ENCODE measurements around the gene NUP210L.

Gene NUP210L

GRCh38 chr1:154154534-154155191 is at the start of gene NUP210L:
Gene NUP210L, minus strand, starts transcription at chr1:154155073.
- H3K4me1 Mint-ChIP-seq (ENCODE audit: low read depth), result peaks cover 66% of the 10 kb centered on the region
- no peaks in the 10 kb centered on the region for H3K27me3 Mint-ChIP-seq
- H3K27ac Mint-ChIP-seq, result peak within 1 kb of the TSS; percentile 84
- no peak for DNase-seq
- peaks cover 3% of the 10 kb centered on the region for H3K9me3 Mint-ChIP-seq
- H3K4me3 Mint-ChIP-seq, result no peak within 1 kb of the TSS
- H3K36me3 Mint-ChIP-seq (ENCODE audit: low read depth), result peaks cover 65% of the 10 kb centered on the region

- Mint-ChIP-seq H3K27ac (no peak overlapping the region), H3K36me3 (ENCODE audit: low read depth) (no peaks in the 10 kb centered on the region), H3K4me3 (no peak overlapping the region), H3K27me3 (no peaks in the 10 kb centered on the region), H3K9me3 (no peaks in the 10 kb centered on the region), H3K4me1 (ENCODE audit: low read depth) (no peaks in the 10 kb centered on the region)
- peak; percentile 20 for DNase-seq
Observed at GRCh38 chr1:154199563-154199879, 44.6 kb upstream of the NUP210L start.

DNA sequence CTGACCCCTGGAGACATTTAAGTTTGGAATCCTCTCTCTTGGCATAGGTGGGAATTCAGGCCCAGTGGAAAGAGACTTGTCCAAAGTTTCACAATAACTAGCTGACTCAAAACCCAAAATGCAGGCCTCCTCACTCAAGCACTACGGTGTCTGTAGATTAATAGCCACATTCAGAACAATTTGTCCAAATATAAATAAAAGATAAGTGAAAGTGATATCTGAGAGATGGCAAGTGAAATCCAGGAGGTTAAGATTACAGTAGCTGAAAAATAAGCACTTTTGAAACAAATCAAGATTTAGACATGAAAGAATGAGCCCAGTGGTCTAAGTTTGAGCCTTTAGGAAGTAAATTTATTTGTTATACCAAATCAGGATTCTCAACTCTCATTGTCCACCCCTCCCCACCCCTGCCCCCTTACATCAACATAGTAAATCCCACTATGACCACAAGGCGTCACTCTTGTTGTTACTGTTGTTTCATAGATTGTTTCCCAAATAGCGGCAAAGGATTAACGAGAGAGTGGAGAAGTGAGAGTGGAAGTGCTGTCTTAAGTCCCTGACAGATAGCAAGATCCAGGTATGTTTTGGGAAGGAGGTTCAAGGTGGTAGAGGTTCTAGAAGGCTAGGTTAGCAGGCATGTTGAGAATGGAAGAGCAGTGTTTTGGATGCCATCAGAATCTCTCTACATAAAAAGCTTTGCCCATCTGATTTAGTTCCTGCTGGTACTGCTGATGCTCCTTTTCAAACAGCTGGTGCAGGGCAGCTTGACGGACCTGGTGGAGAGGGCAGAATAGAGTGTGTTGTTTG is 44.1 kb upstream of the NUP210L start:
- peaks cover 3% of the 10 kb centered on the region for H3K27me3 Mint-ChIP-seq
- no peak overlapping the region for H3K27ac Mint-ChIP-seq
- H3K4me3 Mint-ChIP-seq, result no peak overlapping the region
- DNase-seq, result no peak
- no peaks in the 10 kb centered on the region for H3K4me1 Mint-ChIP-seq (ENCODE audit: low read depth)
- no peaks in the 10 kb centered on the region for H3K36me3 Mint-ChIP-seq (ENCODE audit: low read depth)
- H3K9me3 Mint-ChIP-seq, result no peaks in the 10 kb centered on the region

GRCh38 chr1:154193821-154194220 is 38.9 kb upstream of the NUP210L start:
- Mint-ChIP-seq H3K4me3 (no peak overlapping the region), H3K27me3 (peaks cover 10% of the 10 kb centered on the region), H3K4me1 (ENCODE audit: low read depth) (peaks cover 3% of the 10 kb centered on the region), H3K36me3 (ENCODE audit: low read depth) (no peaks in the 10 kb centered on the region), H3K9me3 (no peaks in the 10 kb centered on the region), H3K27ac (no peak overlapping the region)
- no peak for DNase-seq

DNA sequence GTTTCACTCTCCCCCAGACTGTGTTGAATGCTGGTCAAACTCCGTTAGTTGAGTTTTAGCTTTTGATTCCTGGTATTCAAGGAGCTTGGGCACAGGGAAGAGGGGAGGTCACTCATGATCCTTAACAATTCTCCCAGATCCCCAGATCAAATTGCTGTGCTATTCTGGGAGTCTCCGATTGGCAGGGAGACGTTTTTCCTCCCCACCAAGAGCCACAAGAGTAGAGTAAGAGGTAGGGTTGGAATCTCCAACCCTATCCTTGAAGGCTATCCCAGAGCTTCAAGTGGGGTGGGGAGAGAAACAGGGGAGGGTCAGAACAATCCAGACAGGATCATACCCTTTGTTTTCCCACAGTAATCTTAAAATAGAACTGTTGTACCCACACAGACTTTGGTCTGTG is 37.6 kb upstream of the NUP210L start:
- DNase-seq, result no peak
- peaks cover 10% of the 10 kb centered on the region for H3K27me3 Mint-ChIP-seq
- H3K9me3 Mint-ChIP-seq, result no peaks in the 10 kb centered on the region
- H3K36me3 Mint-ChIP-seq (ENCODE audit: low read depth), result no peaks in the 10 kb centered on the region
- H3K27ac Mint-ChIP-seq, result no peak overlapping the region
- H3K4me1 Mint-ChIP-seq (ENCODE audit: low read depth), result peaks cover 3% of the 10 kb centered on the region
- H3K4me3 Mint-ChIP-seq, result no peak overlapping the region

DNA sequence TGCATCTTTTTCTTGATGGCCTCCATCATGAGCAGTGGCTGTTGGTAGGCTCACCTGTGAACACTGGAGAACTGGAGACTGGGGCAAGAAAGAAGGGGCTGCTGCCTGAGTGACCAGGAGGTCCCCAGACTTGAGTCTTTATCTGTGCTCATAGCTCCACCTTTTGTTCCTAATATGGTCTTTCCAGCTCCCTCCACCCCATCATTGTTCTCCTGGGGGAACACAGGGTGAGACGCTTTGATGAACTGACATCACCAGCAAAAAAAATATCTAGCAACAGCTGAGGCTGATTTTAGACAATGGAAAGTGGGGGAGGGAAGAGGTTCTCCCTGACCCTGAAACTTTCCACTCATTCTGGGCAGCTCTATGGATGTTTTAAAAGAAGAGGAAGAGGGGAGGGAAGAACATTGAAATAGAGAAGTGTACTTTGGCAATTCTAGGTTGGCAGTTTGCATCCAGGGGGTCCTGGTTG is 37.2 kb upstream of the NUP210L start, which contains the start of gene TPM3:
TSS of gene TPM3 (minus strand) at position 111 of the 472 bp plus-strand sequence. CDS start at position 29, 82 bp downstream.
- H3K4me3 Mint-ChIP-seq, result no peak within 1 kb of the TSS
- H3K36me3 Mint-ChIP-seq (ENCODE audit: low read depth), result no peaks in the 10 kb centered on the region
- no peak within 1 kb of the TSS for H3K27ac Mint-ChIP-seq
- peaks cover 10% of the 10 kb centered on the region for H3K27me3 Mint-ChIP-seq
- peaks cover 3% of the 10 kb centered on the region for H3K4me1 Mint-ChIP-seq (ENCODE audit: low read depth)
- no peaks in the 10 kb centered on the region for H3K9me3 Mint-ChIP-seq
- no peak for DNase-seq

DNA sequence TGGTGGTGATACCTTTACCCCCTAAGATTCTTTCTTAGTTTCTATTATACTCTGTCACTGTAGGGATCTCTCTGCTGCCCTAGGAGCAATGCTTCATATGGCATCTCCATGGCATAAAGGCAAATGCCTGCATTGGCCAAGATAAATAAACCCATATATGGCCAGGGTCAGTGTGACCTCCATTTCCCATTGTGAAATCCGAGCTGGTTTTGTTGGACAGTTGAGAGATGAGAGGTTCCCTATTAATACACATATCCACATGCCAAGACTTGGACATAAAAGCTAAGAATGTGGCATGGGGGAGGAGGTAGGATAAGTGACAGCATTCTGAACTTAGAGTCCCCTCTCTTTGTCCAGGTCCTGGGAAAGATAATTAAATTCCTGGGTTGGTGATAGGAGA is 35.7 kb upstream of the NUP210L start:
- peaks cover 9% of the 10 kb centered on the region for H3K4me1 Mint-ChIP-seq (ENCODE audit: low read depth)
- no peaks in the 10 kb centered on the region for H3K36me3 Mint-ChIP-seq (ENCODE audit: low read depth)
- peaks cover 10% of the 10 kb centered on the region for H3K27me3 Mint-ChIP-seq
- H3K27ac Mint-ChIP-seq, result no peak overlapping the region
- no peaks in the 10 kb centered on the region for H3K9me3 Mint-ChIP-seq
- DNase-seq, result no peak
- H3K4me3 Mint-ChIP-seq, result no peak overlapping the region

- H3K4me3 Mint-ChIP-seq, result no peak overlapping the region
- H3K27ac Mint-ChIP-seq, result no peak overlapping the region
- no peak for DNase-seq
- peaks cover 11% of the 10 kb centered on the region for H3K4me1 Mint-ChIP-seq (ENCODE audit: low read depth)
- peaks cover 2% of the 10 kb centered on the region for H3K27me3 Mint-ChIP-seq
- no peaks in the 10 kb centered on the region for H3K9me3 Mint-ChIP-seq
- peaks cover 14% of the 10 kb centered on the region for H3K36me3 Mint-ChIP-seq (ENCODE audit: low read depth)
Observed at GRCh38 chr1:154186852-154187501, 32.1 kb upstream of the NUP210L start.

DNA sequence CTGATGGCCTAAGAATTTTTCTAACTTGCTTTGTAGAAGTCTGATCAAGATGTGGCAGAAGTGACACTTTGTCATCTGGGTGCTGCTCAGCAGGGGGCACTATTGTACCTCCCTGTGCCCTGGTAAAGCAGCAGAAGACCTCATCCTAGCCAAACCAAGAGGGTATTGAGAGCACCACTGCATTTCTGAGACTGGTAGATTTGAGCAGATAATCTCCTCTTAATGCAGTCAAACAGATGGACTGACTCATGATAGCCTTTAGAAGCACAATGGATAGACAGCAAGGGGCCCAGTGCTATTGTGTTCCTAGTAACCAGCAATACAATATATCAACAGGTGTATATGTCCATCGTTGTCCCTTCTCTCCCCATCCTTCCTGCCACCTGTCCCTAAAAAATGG is 31.3 kb upstream of the NUP210L start:
- Mint-ChIP-seq H3K27me3 (no peaks in the 10 kb centered on the region), H3K4me1 (ENCODE audit: low read depth) (peaks cover 17% of the 10 kb centered on the region), H3K36me3 (ENCODE audit: low read depth) (peaks cover 22% of the 10 kb centered on the region), H3K4me3 (no peak overlapping the region), H3K9me3 (no peaks in the 10 kb centered on the region), H3K27ac (no peak overlapping the region)
- DNase-seq, result peak; percentile 77

GRCh38 chr1:154183046-154183915 is 28.4 kb upstream of the NUP210L start:
- no peaks in the 10 kb centered on the region for H3K9me3 Mint-ChIP-seq
- H3K36me3 Mint-ChIP-seq (ENCODE audit: low read depth), result peaks cover 50% of the 10 kb centered on the region
- no peaks in the 10 kb centered on the region for H3K27me3 Mint-ChIP-seq
- H3K4me3 Mint-ChIP-seq, result peak overlapping the region; percentile 98
- DNase-seq, result peak; percentile 98
- H3K4me1 Mint-ChIP-seq (ENCODE audit: low read depth), result peaks cover 45% of the 10 kb centered on the region
- peak overlapping the region; percentile 99 for H3K27ac Mint-ChIP-seq

DNA sequence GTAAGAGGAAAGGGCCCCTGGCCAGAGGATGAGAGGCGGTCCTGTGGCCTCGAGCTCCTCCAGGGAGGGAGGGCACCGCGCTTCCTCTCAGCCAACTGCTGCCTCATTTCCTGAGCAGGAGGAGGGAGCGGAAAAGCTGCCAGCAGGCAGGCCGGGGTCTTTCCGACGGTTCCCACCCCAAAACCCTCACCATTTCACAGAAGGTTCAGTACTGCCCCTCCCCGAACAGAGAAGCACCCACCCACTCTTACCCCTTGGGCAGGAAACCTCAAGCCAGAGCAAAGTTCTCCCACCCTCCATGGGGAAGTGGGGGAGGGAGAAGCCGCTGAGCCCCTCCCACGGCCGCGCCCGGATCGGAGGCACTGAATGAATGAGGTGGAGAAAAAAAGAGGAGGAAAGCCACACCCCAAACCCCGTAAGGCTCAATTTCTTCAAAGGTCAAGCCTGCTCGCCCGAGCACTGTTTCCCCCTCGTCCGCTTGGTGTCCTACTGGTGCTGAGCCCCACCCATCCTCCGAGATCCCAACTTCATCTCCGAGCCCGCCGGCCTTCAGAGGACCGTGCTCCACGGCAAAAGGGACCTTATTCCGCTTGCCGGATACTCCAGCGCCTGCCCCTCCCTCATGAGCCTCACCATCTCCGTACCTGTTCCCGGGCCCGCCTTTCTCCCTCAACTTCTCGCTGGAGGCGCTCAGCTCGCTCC is 27.6 kb upstream of the NUP210L start:
- Mint-ChIP-seq H3K4me3 (peak overlapping the region; percentile 98), H3K36me3 (ENCODE audit: low read depth) (peaks cover 58% of the 10 kb centered on the region), H3K27me3 (no peaks in the 10 kb centered on the region), H3K4me1 (ENCODE audit: low read depth) (peaks cover 52% of the 10 kb centered on the region), H3K27ac (peak overlapping the region; percentile 99), H3K9me3 (no peaks in the 10 kb centered on the region)
- DNase-seq, result peak; percentile 86

DNA sequence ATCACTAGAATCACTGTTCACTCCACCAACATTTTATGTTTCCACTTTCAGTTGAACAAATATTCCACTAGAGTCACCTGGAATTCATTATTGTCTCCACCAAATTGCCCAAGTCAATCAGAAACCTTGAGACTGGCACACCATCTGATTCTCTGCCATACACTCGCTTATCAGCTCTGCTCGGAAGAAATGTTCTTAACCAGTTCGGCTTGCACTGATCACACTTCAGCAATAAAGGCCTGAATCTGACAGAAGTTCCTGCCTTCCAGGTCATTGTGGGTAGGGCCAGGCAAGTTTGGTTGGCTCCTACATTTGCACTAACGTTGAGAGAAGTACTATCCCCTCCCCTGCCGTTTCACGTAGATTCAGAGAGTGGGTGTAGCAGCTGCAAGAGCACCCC is 27.1 kb upstream of the NUP210L start:
- DNase-seq, result no peak
- no peaks in the 10 kb centered on the region for H3K9me3 Mint-ChIP-seq
- peak overlapping the region; percentile 99 for H3K27ac Mint-ChIP-seq
- H3K27me3 Mint-ChIP-seq, result no peaks in the 10 kb centered on the region
- H3K4me1 Mint-ChIP-seq (ENCODE audit: low read depth), result peaks cover 58% of the 10 kb centered on the region
- peaks cover 63% of the 10 kb centered on the region for H3K36me3 Mint-ChIP-seq (ENCODE audit: low read depth)
- peak overlapping the region; percentile 98 for H3K4me3 Mint-ChIP-seq

DNA sequence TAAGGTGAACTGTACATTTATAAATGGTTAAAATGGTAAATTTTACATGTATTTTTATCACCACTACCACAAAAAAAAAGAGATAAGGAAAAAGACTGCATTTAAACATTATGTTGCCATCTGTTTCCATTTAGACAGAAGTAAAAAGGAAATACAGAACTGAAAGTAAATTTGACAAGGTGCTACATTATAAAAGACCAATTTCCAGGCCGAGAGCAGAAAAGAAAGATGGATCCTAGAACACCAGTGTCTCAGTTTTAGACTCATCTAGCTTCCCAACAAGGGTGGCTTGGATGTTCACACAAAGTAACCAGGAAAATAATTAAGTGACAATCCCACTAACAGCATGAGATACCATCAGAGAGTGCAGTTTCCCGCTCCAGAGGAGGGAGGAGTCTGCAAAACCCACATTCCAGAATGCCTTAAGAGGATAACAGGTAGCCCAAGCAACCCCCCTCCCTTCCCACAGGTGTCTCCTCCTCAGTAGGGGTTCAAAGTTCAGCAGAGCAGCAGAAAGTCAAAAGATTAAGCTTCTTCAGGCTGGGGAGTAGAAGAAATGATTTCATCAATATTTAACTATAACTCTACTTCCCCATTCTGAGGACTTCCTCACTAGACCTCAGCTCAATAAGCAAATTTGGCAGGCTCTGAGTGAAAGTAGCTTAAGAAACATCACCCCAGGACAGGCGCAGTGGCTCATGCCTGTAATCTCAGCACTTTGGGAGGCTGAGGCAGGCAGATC is 25.2 kb upstream of the NUP210L start:
- Mint-ChIP-seq H3K27me3 (no peaks in the 10 kb centered on the region), H3K27ac (peak overlapping the region; percentile 99), H3K4me3 (peak overlapping the region; percentile 98), H3K36me3 (ENCODE audit: low read depth) (peaks cover 82% of the 10 kb centered on the region), H3K4me1 (ENCODE audit: low read depth) (peaks cover 68% of the 10 kb centered on the region), H3K9me3 (no peaks in the 10 kb centered on the region)
- DNase-seq, result peak; percentile 20

Data from activated T-cell treated with anti-CD3 and anti-CD28 coated beads, Interleukin-2, amount 50 U/mL, for 24 hours (primary cell).